ENCODE results near the gene TRPM3. TPM values are rescaled to one million over a fixed set of nuclear protein-coding genes. Genes with fewer than 3 reads are reported as not detected.
A peak's percentile ranks its signal among the peaks of the same experiment; 100 is the strongest.

Gene TRPM3
- total and polyA plus RNA-seq, 4 donors, result 0.07 to 0.89 (median 0.67) TPM

DNA sequence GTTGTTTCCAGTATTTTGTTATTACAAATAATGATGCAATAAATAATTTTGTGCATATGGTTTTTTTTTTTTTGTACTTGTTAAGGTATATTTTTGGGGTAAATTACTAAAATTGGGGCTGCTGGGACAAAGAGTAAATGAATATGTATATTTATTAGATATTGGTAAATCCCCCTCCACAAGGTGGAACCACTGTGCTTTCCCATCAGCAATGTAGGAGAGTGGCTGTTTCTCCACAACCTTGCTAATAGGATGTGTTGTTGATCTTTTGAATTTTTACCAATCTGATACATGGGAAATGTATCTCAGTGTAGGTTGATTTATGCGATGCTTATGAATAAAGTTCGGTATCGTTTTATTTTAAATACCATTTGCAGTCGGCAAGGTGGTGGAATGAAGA is 118.1 kb downstream of the TRPM3 start:
- WGBS, result 97% methylated on average over 4 of the region's 4 CpGs
- no peaks in the 10 kb centered on the region for H3K27me3 ChIP-seq (ENCODE audit: control insufficient read depth in 4 of 4, insufficient read depth in 4 of 4, low read length in 3 of 4)
- no peaks in the 10 kb centered on the region for H3K36me3 ChIP-seq (ENCODE audit: control insufficient read depth in 4 of 4, insufficient read depth in 3 of 4, low read depth in 1 of 4, low read length in 3 of 4)
- no peak overlapping the region for H3K9ac ChIP-seq (ENCODE audit: low read depth in 1 of 2, low read length in 2 of 2)
- no peak for DNase-seq (ENCODE audit: low spot score)
- H3K4me1 ChIP-seq (ENCODE audit: control insufficient read depth in 4 of 4, insufficient read depth in 4 of 4, low read length in 3 of 4), result no peaks in the 10 kb centered on the region
- TF ChIP-seq EGR1 (IDR thresholded peaks at IDR 0.05; ENCODE audit: low read depth in 2 of 2) (no peak), NR2F2 (IDR thresholded peaks at IDR 0.05) (no peak), RAD21 (IDR thresholded peaks at IDR 0.05) (peak; percentile 76 to 82), JUND (IDR thresholded peaks at IDR 0.05) (no peak), SP1 (IDR thresholded peaks at IDR 0.05) (no peak)
- TF ChIP-seq, protein P1, sequence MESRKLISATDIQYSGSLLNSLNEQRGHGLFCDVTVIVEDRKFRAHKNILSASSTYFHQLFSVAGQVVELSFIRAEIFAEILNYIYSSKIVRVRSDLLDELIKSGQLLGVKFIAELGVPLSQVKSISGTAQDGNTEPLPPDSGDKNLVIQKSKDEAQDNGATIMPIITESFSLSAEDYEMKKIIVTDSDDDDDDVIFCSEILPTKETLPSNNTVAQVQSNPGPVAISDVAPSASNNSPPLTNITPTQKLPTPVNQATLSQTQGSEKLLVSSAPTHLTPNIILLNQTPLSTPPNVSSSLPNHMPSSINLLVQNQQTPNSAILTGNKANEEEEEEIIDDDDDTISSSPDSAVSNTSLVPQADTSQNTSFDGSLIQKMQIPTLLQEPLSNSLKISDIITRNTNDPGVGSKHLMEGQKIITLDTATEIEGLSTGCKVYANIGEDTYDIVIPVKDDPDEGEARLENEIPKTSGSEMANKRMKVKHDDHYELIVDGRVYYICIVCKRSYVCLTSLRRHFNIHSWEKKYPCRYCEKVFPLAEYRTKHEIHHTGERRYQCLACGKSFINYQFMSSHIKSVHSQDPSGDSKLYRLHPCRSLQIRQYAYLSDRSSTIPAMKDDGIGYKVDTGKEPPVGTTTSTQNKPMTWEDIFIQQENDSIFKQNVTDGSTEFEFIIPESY (IDR thresholded peaks at IDR 0.05), result no peak
- TF ChIP-seq, protein P2, sequence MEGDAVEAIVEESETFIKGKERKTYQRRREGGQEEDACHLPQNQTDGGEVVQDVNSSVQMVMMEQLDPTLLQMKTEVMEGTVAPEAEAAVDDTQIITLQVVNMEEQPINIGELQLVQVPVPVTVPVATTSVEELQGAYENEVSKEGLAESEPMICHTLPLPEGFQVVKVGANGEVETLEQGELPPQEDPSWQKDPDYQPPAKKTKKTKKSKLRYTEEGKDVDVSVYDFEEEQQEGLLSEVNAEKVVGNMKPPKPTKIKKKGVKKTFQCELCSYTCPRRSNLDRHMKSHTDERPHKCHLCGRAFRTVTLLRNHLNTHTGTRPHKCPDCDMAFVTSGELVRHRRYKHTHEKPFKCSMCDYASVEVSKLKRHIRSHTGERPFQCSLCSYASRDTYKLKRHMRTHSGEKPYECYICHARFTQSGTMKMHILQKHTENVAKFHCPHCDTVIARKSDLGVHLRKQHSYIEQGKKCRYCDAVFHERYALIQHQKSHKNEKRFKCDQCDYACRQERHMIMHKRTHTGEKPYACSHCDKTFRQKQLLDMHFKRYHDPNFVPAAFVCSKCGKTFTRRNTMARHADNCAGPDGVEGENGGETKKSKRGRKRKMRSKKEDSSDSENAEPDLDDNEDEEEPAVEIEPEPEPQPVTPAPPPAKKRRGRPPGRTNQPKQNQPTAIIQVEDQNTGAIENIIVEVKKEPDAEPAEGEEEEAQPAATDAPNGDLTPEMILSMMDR (IDR thresholded peaks at IDR 0.05; ENCODE audit: low read depth, low read length, missing input control), result peak; percentile 35
- H3K27ac ChIP-seq (ENCODE audit: low read depth in 1 of 2, low read length in 2 of 2), result no peak overlapping the region
- H3K9me3 ChIP-seq (ENCODE audit: control insufficient read depth in 4 of 4, low read length in 3 of 4), result peaks cover 2 to 15% (median 4%) of the 10 kb centered on the region in 4 donors
- no peak overlapping the region for H3K4me3 ChIP-seq (ENCODE audit: low read depth in 1 of 3, low read length in 3 of 3)

- no peak overlapping the region for H3K4me3 ChIP-seq (ENCODE audit: low read depth in 1 of 3, low read length in 3 of 3)
- H3K9me3 ChIP-seq (ENCODE audit: control insufficient read depth in 4 of 4, low read length in 3 of 4), result peaks cover 2 to 15% (median 4%) of the 10 kb centered on the region in 4 donors
- no peak for DNase-seq (ENCODE audit: low spot score)
- H3K4me1 ChIP-seq (ENCODE audit: control insufficient read depth in 4 of 4, insufficient read depth in 4 of 4, low read length in 3 of 4), result no peaks in the 10 kb centered on the region
- no peak overlapping the region for H3K27ac ChIP-seq (ENCODE audit: low read depth in 1 of 2, low read length in 2 of 2)
- H3K9ac ChIP-seq (ENCODE audit: low read depth in 1 of 2, low read length in 2 of 2), result no peak overlapping the region
- no peaks in the 10 kb centered on the region for H3K27me3 ChIP-seq (ENCODE audit: control insufficient read depth in 4 of 4, insufficient read depth in 4 of 4, low read length in 3 of 4)
- WGBS, result 73% methylated on average over 5 of the region's 5 CpGs
- no peaks in the 10 kb centered on the region for H3K36me3 ChIP-seq (ENCODE audit: control insufficient read depth in 4 of 4, insufficient read depth in 3 of 4, low read depth in 1 of 4, low read length in 3 of 4)
- no peak for TF ChIP-seq TAF1 (conservative IDR thresholded peaks at IDR 0.05)
- TF ChIP-seq RAD21 (IDR thresholded peaks at IDR 0.05), result peak; percentile 77 to 88
- TF ChIP-seq YY1 (IDR thresholded peaks at IDR 0.05), result no peak
- TF ChIP-seq, protein P1 (IDR thresholded peaks at IDR 0.05), result no peak
- TF ChIP-seq NR2F2 (IDR thresholded peaks at IDR 0.05), result no peak
- no peak for TF ChIP-seq FOXA2 (IDR thresholded peaks at IDR 0.05)
- no peak for TF ChIP-seq HNF4A (conservative IDR thresholded peaks at IDR 0.05)
- TF ChIP-seq, protein P2 (IDR thresholded peaks at IDR 0.05; ENCODE audit: low read depth, low read length, missing input control), result peak; percentile 55
Measured at GRCh38 chr9:71001780-71002386, 119.5 kb downstream of the TRPM3 start.

Data from liver (tissue), 9 donors.